ENCODE measurements around the gene TMEM154.

Gene TMEM154

DNA sequence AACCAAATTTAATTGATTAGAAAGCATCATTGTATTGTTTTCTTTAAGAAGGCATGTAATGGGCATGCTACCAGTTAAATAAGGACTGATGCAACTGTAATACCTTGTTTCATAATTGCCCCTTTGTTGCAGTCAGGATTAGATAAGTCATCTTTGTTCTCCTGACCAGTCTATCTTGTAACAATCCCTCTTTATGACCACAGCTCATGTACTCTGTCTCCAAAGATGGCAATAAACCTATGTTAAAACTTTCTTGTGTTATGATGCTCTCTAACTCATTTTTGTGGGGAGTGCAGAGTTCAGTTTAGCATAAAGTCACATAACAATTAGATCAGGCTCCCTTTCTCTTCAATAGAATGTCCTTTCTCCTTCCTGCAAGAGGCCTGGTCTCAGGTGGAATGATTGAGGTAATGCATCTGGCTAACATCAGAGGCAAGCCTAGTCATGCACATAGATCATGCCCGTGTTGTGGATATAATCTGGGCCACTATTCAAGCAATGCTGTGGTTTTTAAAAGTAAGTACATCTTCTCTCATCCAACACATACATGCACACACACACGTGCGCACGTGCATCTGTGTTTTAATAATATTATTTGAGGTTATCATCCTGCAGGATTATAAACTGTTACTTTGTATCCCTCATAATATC lies 45.6 kb downstream of the TMEM154 start:
- Histone ChIP-seq H3K4me1 (ENCODE audit: control insufficient read depth, insufficient read depth, low read length) (peaks cover 3% of the 10 kb centered on the region), H3K9ac (ENCODE audit: low read depth, low read length) (no peak overlapping the region), H3K27me3 (ENCODE audit: control insufficient read depth, insufficient read depth, low read length) (no peaks in the 10 kb centered on the region), H3K36me3 (ENCODE audit: control insufficient read depth, insufficient read depth, low read length) (no peaks in the 10 kb centered on the region), H3K9me3 (ENCODE audit: control insufficient read depth, insufficient read depth, low read length) (no peaks in the 10 kb centered on the region), H3K4me3 (ENCODE audit: low read depth, low read length) (no peak overlapping the region)

DNA sequence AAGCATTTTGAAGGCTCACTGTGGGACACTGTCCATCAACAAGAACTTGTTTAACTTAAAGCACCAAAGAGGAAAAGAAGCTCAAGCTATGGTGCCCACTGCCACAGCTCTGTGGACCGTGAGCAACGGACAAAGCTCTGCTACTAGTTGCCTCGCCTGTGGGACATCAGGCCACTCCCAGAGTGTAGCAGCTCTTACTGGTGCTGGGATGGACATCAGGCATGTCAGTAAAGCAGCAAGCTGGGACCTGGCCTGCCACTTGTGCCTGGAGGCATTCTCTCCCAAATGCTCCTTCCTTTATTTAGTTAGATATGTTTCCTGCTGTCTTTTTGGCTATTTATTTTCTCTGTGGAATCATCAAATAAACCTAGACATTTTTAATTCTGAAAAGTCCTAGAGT lies 46.7 kb downstream of the TMEM154 start:
- H3K36me3 ChIP-seq (ENCODE audit: control insufficient read depth, insufficient read depth, low read length), result no peaks in the 10 kb centered on the region
- no peak overlapping the region for H3K9ac ChIP-seq (ENCODE audit: low read depth, low read length)
- H3K27me3 ChIP-seq (ENCODE audit: control insufficient read depth, insufficient read depth, low read length), result no peaks in the 10 kb centered on the region
- H3K9me3 ChIP-seq (ENCODE audit: control insufficient read depth, insufficient read depth, low read length), result no peaks in the 10 kb centered on the region
- no peak overlapping the region for H3K4me3 ChIP-seq (ENCODE audit: low read depth, low read length)
- peaks cover 3% of the 10 kb centered on the region for H3K4me1 ChIP-seq (ENCODE audit: control insufficient read depth, insufficient read depth, low read length)

DNA sequence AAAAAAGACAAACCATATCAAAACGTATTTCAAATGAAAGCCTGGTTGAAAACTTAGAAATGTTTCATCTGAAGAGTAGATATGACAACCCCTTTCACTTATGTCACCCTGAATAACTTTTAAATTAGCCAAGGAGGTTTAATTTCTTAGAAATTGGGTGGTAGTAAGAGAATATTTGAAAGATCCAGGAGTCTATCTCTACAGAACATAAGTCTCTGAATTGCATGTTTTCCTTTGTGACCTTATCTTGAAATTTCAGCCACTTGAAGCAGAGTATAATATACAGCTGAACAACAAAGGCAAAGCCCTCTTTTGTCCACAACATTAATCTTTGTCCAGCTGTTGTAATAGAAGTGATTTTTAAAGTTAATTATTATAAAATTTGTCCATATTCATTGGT lies 49.5 kb downstream of the TMEM154 start:
- H3K9ac ChIP-seq (ENCODE audit: low read depth, low read length), result no peak overlapping the region
- H3K4me3 ChIP-seq (ENCODE audit: low read depth, low read length), result no peak overlapping the region
- peaks cover 3% of the 10 kb centered on the region for H3K4me1 ChIP-seq (ENCODE audit: control insufficient read depth, insufficient read depth, low read length)
- no peaks in the 10 kb centered on the region for H3K36me3 ChIP-seq (ENCODE audit: control insufficient read depth, insufficient read depth, low read length)
- no peaks in the 10 kb centered on the region for H3K27me3 ChIP-seq (ENCODE audit: control insufficient read depth, insufficient read depth, low read length)
- H3K9me3 ChIP-seq (ENCODE audit: control insufficient read depth, insufficient read depth, low read length), result no peaks in the 10 kb centered on the region

DNA sequence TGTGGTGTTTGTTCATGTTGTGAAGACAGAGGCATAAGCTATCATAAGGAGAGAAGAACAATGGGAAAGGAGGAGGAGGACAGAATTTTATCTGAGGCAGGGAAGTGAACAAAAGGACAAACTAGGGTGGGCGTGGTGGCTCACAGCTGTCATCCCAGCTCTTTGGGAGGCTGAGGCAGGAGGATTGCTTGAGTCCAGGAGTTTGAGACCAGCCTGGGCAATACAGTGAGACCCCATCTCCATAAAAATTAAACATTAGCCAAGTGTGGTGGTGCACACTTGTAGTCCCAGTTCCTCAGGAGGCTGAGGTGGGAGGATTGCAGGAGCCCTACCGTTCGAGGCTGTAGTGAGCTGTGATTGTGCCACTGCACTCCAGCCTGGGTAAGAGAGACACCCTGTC lies 49.9 kb downstream of the TMEM154 start:
- H3K9ac ChIP-seq (ENCODE audit: low read depth, low read length), result no peak overlapping the region
- H3K36me3 ChIP-seq (ENCODE audit: control insufficient read depth, insufficient read depth, low read length), result no peaks in the 10 kb centered on the region
- no peaks in the 10 kb centered on the region for H3K9me3 ChIP-seq (ENCODE audit: control insufficient read depth, insufficient read depth, low read length)
- no peak overlapping the region for H3K4me3 ChIP-seq (ENCODE audit: low read depth, low read length)
- H3K27me3 ChIP-seq (ENCODE audit: control insufficient read depth, insufficient read depth, low read length), result no peaks in the 10 kb centered on the region
- peaks cover under 1% of the 10 kb centered on the region for H3K4me1 ChIP-seq (ENCODE audit: control insufficient read depth, insufficient read depth, low read length)

DNA sequence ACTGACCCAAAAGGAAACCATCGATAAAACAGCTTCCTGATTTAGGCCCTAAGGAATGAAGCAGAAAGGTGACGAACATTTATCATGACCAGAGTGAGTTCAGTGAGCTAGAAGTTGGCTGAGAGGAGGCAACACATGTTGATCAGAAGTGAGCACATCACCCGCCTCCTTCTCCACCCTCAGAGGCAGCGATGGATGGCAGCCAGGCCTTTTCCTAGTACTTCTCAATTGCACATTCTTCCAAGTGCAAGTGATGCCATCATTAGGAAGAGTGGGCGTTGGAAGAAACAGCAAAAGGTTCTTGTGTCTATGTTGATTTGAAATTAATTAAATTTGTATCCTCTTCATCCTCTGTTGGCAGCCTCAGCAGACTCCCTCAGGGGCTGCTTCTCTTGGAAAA lies 51.7 kb downstream of the TMEM154 start:
- Histone ChIP-seq H3K27me3 (ENCODE audit: control insufficient read depth, insufficient read depth, low read length) (no peaks in the 10 kb centered on the region), H3K4me3 (ENCODE audit: low read depth, low read length) (no peak overlapping the region), H3K9ac (ENCODE audit: low read depth, low read length) (no peak overlapping the region), H3K9me3 (ENCODE audit: control insufficient read depth, insufficient read depth, low read length) (no peaks in the 10 kb centered on the region), H3K36me3 (ENCODE audit: control insufficient read depth, insufficient read depth, low read length) (no peaks in the 10 kb centered on the region), H3K4me1 (ENCODE audit: control insufficient read depth, insufficient read depth, low read length) (no peaks in the 10 kb centered on the region)

DNA sequence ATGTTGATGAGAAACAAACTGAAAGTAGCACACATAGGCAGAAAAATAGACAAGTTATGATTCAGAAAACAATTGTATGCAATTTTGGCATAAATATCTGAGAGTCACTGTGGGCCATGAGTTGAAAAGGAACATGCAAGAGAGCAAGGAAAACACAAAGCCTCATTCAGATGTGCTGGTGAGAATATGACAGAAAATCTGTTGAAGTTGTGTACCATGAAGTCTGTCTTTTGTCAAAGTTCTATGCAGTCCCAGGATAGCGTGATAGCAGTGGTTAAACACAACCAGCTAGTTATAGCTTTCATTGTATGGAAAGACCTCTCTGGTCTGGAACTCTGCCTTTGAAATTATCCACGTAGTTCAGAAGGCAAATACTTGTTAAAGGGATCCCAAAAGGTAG lies 53.0 kb downstream of the TMEM154 start:
- Histone ChIP-seq H3K36me3 (ENCODE audit: control insufficient read depth, insufficient read depth, low read length) (no peaks in the 10 kb centered on the region), H3K27me3 (ENCODE audit: control insufficient read depth, insufficient read depth, low read length) (no peaks in the 10 kb centered on the region), H3K4me1 (ENCODE audit: control insufficient read depth, insufficient read depth, low read length) (no peaks in the 10 kb centered on the region), H3K9ac (ENCODE audit: low read depth, low read length) (no peak overlapping the region), H3K4me3 (ENCODE audit: low read depth, low read length) (no peak overlapping the region), H3K9me3 (ENCODE audit: control insufficient read depth, insufficient read depth, low read length) (no peaks in the 10 kb centered on the region)

DNA sequence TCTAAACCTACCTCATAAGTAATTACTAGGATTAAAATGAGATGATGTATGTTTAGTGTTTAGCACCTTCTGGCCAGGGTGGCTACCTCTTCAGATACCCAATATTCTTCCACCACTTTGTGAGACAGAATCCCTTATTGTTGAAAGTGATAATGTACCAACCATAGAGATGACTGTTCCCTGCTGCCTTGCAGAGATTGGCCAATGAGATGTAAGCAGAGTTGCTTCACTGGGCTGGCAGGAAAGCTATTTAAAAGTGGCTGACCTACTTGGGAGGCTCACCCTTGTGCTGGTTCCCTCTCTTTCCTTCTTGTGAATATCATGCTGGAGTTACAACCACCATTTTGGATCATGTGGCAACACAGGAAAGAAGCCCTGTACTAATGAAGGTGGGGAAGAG lies 58.9 kb downstream of the TMEM154 start:
- H3K4me3 ChIP-seq (ENCODE audit: low read depth, low read length), result no peak overlapping the region
- no peaks in the 10 kb centered on the region for H3K4me1 ChIP-seq (ENCODE audit: control insufficient read depth, insufficient read depth, low read length)
- H3K9ac ChIP-seq (ENCODE audit: low read depth, low read length), result no peak overlapping the region
- H3K9me3 ChIP-seq (ENCODE audit: control insufficient read depth, insufficient read depth, low read length), result no peaks in the 10 kb centered on the region
- no peaks in the 10 kb centered on the region for H3K27me3 ChIP-seq (ENCODE audit: control insufficient read depth, insufficient read depth, low read length)
- H3K36me3 ChIP-seq (ENCODE audit: control insufficient read depth, insufficient read depth, low read length), result no peaks in the 10 kb centered on the region

DNA sequence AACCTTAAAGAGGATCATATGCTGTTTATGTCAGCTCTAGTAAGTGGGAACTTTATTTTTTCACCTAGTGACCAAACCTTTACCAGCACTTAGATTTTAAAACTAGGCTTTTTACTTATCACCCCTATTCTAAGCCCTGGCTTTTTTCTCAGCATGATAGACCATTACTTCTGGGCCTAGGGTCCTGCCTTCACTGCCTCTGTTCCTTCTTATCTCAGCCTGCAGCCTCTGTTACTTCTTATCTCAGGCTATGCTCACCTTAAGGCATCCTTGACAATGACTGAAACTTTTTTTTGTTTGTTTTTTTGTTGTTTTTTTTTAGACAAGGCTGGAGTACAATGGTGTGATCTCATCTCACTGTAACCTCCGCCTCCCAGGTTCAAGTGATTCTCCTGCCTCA lies 59.6 kb downstream of the TMEM154 start:
- Histone ChIP-seq H3K27me3 (ENCODE audit: control insufficient read depth, insufficient read depth, low read length) (no peaks in the 10 kb centered on the region), H3K9me3 (ENCODE audit: control insufficient read depth, insufficient read depth, low read length) (no peaks in the 10 kb centered on the region), H3K36me3 (ENCODE audit: control insufficient read depth, insufficient read depth, low read length) (no peaks in the 10 kb centered on the region), H3K9ac (ENCODE audit: low read depth, low read length) (no peak overlapping the region), H3K4me1 (ENCODE audit: control insufficient read depth, insufficient read depth, low read length) (no peaks in the 10 kb centered on the region), H3K4me3 (ENCODE audit: low read depth, low read length) (no peak overlapping the region)

DNA sequence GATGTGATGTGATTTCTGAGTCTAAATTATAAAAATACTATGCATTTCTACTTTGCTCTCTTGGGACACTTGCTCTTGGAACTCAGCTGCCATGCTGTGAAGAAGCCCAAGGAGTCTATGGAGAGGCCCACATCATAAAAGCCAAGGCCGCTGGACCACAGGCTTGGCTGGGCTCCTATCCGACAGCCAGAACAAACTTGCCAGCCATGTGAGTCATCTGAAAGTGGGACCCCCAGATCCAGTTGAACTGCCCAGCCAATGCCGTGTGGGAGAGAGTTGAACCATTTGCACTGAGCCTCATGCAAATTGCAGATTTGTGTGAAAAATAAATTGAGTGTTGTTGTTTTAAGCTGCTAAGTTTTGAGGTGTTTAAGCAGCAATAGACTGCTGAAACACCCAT lies 60.2 kb downstream of the TMEM154 start:
- Histone ChIP-seq H3K4me3 (ENCODE audit: low read depth, low read length) (no peak overlapping the region), H3K36me3 (ENCODE audit: control insufficient read depth, insufficient read depth, low read length) (no peaks in the 10 kb centered on the region), H3K9ac (ENCODE audit: low read depth, low read length) (no peak overlapping the region), H3K4me1 (ENCODE audit: control insufficient read depth, insufficient read depth, low read length) (no peaks in the 10 kb centered on the region), H3K9me3 (ENCODE audit: control insufficient read depth, insufficient read depth, low read length) (no peaks in the 10 kb centered on the region), H3K27me3 (ENCODE audit: control insufficient read depth, insufficient read depth, low read length) (no peaks in the 10 kb centered on the region)

DNA sequence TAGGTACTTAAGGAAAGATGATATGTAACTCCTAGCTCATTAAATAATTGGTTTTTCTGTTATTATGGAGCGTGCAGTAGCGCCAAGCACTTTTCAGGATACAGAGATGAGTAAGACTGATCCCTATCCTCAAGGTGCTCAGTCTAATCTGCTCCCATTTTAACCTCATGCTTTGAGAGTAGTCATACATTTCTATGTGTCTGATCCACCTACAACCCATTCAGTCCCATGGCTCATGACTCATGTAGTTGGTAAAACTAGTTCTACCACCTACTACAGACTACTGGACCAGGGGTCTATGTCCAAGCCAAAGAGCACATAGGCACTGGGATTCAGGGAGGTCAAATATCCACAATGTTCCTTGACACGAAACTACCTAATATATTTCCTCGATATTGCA lies 60.8 kb downstream of the TMEM154 start:
- Histone ChIP-seq H3K9me3 (ENCODE audit: control insufficient read depth, insufficient read depth, low read length) (no peaks in the 10 kb centered on the region), H3K9ac (ENCODE audit: low read depth, low read length) (no peak overlapping the region), H3K4me1 (ENCODE audit: control insufficient read depth, insufficient read depth, low read length) (no peaks in the 10 kb centered on the region), H3K27me3 (ENCODE audit: control insufficient read depth, insufficient read depth, low read length) (no peaks in the 10 kb centered on the region), H3K4me3 (ENCODE audit: low read depth, low read length) (no peak overlapping the region), H3K36me3 (ENCODE audit: control insufficient read depth, insufficient read depth, low read length) (no peaks in the 10 kb centered on the region)

DNA sequence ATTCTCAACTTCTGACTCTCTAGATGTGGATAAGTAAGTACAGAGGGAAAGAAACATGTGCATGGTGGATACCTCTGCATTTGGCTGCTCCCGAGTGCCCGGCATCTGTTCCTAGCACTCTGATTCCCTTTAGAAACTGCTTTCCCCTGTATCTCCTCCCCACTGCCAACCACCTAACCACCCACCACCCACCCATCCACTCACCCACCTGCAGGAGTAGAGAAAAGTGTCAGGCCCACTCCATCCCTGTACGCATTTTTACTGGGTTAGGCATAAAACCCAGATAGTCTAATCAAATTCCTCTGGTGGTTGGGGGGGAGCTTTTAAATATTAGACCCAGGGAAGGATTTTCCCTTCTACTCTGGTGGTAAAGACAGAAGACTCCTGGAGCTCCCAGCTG lies 63.0 kb downstream of the TMEM154 start:
- Histone ChIP-seq H3K4me1 (ENCODE audit: control insufficient read depth, insufficient read depth, low read length) (no peaks in the 10 kb centered on the region), H3K9me3 (ENCODE audit: control insufficient read depth, insufficient read depth, low read length) (no peaks in the 10 kb centered on the region), H3K9ac (ENCODE audit: low read depth, low read length) (no peak overlapping the region), H3K36me3 (ENCODE audit: control insufficient read depth, insufficient read depth, low read length) (no peaks in the 10 kb centered on the region), H3K27me3 (ENCODE audit: control insufficient read depth, insufficient read depth, low read length) (no peaks in the 10 kb centered on the region), H3K4me3 (ENCODE audit: low read depth, low read length) (no peak overlapping the region)

DNA sequence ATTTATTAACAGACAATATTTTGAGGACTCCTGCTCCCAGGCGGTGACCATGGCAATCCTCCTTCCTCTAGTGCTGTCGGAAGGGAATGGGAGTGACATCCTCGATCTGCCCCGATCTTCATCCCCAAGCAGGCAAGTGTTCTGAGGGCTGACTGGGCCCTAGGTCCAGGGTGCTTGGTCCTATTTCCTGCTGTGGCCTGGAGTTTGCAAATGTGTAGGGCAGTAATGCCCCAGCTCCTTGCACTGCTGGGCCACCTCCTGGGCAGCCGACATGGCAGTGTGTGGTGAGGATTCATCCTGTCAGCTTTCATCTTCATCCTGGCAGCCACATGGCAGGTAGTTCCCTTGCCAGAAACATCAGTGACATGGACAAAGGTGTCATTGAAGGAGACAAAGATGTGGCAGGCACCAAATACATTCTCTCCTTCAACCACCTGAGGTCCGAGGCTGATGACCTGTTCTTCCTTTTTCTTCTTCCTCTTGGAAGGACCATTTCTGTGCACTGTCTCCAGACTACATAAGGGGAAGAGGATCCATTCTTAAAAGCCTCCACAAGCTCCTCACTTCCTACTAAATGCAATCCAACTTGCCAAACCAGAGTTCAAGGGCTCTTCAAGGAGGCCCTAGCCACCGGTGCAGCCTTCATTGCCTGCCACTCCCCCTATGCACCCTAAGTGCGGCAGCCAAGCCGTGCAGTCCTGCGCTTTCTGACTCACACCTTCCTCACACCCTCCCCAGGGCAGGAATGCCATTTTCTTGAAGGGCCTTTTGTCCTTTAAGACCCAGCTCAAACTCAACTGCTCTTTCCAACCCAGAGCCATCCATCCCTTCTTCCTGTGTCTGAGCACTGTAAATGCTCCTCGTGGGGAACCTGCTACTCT lies 65.7 kb downstream of the TMEM154 start:
- no peak overlapping the region for H3K4me3 ChIP-seq (ENCODE audit: low read depth, low read length)
- no peak overlapping the region for H3K9ac ChIP-seq (ENCODE audit: low read depth, low read length)
- H3K36me3 ChIP-seq (ENCODE audit: control insufficient read depth, insufficient read depth, low read length), result no peaks in the 10 kb centered on the region
- no peaks in the 10 kb centered on the region for H3K4me1 ChIP-seq (ENCODE audit: control insufficient read depth, insufficient read depth, low read length)
- H3K27me3 ChIP-seq (ENCODE audit: control insufficient read depth, insufficient read depth, low read length), result no peaks in the 10 kb centered on the region
- no peaks in the 10 kb centered on the region for H3K9me3 ChIP-seq (ENCODE audit: control insufficient read depth, insufficient read depth, low read length)
